Suprapubic skin (tissue), 3 donors: ENCODE results near the gene AP3D1.

ENCODE experiments used
- CTCF ChIP-seq, 2 donors: fragments of 200-600 bp in 1 of 2; fragments of 450-650 bp in 1 of 2; sonication (generic) in 1 of 2; IDR thresholded peaks; one replicate each; pipeline ENCODE4 v1.5.1; 2016 to 2019; ENCODE audit warnings: antibody characterized with exemption in 2 of 2, mild to moderate bottlenecking in 1 of 2, moderate library complexity in 1 of 2
- POLR2A ChIP-seq, 2 donors: fragments of 450-650 bp; IDR thresholded peaks; one replicate each; pipeline ENCODE4 v1.6.1; 2017; ENCODE audit warnings: antibody characterized with exemption in 2 of 2, mild to moderate bottlenecking in 2 of 2, moderate library complexity in 2 of 2

- no peak for TF ChIP-seq CTCF (IDR thresholded peaks at IDR 0.05)
- TF ChIP-seq POLR2A (IDR thresholded peaks at IDR 0.05) = no peak
Observed at GRCh38 chr19:2186071-2186846, 34.9 kb upstream of the AP3D1 start.
